Measurements from ENCODE around the gene RNF150. TPM values are rescaled to one million over a fixed set of nuclear protein-coding genes. Genes with fewer than 3 reads are reported as not detected.

Gene RNF150
- total RNA-seq, 1 experiment from 2014 or later, result 4.4 TPM

DNA sequence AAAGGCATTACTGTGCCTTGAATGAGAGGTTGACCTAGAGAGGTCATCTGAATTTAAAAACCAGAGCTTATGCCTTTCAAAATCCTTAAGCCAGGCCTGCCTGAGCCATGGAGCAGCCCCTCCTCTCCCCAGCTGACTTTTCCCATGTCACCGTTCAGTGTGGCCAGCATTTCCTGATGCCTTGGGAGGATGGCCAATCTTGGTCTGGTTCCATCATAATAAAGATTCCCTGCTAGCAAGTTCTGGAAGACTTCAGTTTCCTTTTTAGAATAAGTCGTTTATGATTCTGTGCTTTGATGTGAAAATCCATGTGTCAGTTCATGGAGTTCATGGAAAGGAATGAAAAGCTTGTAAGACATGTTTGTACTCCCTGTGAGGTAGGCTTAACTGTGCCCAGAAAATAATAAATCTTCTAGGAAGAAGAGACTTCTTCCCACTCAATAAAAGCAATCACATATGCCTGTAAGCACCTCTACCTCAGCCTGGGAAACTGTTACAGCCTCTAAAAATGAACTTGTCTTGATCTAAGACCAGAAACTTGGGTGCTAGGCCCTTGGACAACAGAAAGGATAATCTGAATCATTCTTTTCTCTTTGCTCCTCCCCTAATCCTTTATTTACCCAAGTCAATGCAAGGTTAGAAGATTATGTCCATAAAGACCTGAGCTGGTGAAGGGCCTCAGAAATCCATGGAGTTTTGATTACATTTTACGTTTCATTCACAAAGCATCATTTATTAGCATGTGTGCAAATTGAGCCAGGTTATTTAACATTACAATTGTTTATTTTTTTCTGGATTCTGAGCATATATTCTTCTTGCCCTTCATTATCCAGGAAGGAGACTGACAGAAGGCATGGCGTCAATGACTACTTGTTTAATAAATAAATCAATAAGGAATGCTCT is 293.1 kb downstream of the RNF150 start:
- no peaks in the 10 kb centered on the region for H3K36me3 Mint-ChIP-seq (ENCODE audit: insufficient read depth in 1 of 3, low read depth in 3 of 3)
- H3K4me3 Mint-ChIP-seq, result no peak overlapping the region
- no peaks in the 10 kb centered on the region for H3K79me2 ChIP-seq (ENCODE audit: insufficient read depth, low read length)
- no peak overlapping the region for H4K91ac ChIP-seq (ENCODE audit: insufficient read length, low read depth, low read length)
- no peak overlapping the region for H4K8ac ChIP-seq (replicated peaks; ENCODE audit: insufficient read length, low read depth, low read length)
- TF ChIP-seq, protein P1, sequence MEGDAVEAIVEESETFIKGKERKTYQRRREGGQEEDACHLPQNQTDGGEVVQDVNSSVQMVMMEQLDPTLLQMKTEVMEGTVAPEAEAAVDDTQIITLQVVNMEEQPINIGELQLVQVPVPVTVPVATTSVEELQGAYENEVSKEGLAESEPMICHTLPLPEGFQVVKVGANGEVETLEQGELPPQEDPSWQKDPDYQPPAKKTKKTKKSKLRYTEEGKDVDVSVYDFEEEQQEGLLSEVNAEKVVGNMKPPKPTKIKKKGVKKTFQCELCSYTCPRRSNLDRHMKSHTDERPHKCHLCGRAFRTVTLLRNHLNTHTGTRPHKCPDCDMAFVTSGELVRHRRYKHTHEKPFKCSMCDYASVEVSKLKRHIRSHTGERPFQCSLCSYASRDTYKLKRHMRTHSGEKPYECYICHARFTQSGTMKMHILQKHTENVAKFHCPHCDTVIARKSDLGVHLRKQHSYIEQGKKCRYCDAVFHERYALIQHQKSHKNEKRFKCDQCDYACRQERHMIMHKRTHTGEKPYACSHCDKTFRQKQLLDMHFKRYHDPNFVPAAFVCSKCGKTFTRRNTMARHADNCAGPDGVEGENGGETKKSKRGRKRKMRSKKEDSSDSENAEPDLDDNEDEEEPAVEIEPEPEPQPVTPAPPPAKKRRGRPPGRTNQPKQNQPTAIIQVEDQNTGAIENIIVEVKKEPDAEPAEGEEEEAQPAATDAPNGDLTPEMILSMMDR (conservative IDR thresholded peaks at IDR 0.05), result no peak
- no peak for DNase-seq
- H3K23ac ChIP-seq (ENCODE audit: insufficient read length, low read depth, low read length), result no peak overlapping the region
- H2BK5ac ChIP-seq (ENCODE audit: insufficient read length, low read length), result no peak overlapping the region
- H4K5ac ChIP-seq (ENCODE audit: insufficient read length, low read depth, low read length), result no peak overlapping the region
- no CpG with 5 or more reads among the region's 4 CpGs for WGBS (ENCODE audit: extremely low coverage, insufficient read length, low lambda C conversion rate)
- no peak overlapping the region for H3K56ac ChIP-seq (ENCODE audit: insufficient read length, low read depth, low read length)
- no peak overlapping the region for H3K4ac ChIP-seq (ENCODE audit: low read depth, low read length)
- no peak overlapping the region for H3K14ac ChIP-seq (ENCODE audit: insufficient read depth, low read length)
- no peaks in the 10 kb centered on the region for H4K20me1 ChIP-seq (ENCODE audit: control insufficient read depth, insufficient read depth, insufficient read length)
- H3K27me3 ChIP-seq (ENCODE audit: insufficient read depth, low read length), result no peaks in the 10 kb centered on the region
- H2BK15ac ChIP-seq (ENCODE audit: low read depth, low read length), result no peak overlapping the region
- no peak overlapping the region for H2BK20ac ChIP-seq (ENCODE audit: low read depth, low read length, poor library complexity, severe bottlenecking)
- H3K9me3 Mint-ChIP-seq, result no peaks in the 10 kb centered on the region; a peak in 1 of 5 replicates
- H3K9ac ChIP-seq (ENCODE audit: extremely low read depth, insufficient read length, low read length), result no peak overlapping the region
- no peaks in the 10 kb centered on the region for H3K4me1 ChIP-seq (ENCODE audit: insufficient read depth, low read length)
- no peak overlapping the region for H3K27ac ChIP-seq (ENCODE audit: insufficient read length, low read depth, low read length)
- H3K79me1 ChIP-seq (ENCODE audit: insufficient read depth, low read depth, low read length, poor library complexity, severe bottlenecking), result no peaks in the 10 kb centered on the region
- H2AK5ac ChIP-seq (ENCODE audit: insufficient read length, low read length), result no peak overlapping the region
- H3K18ac ChIP-seq (ENCODE audit: insufficient read length, low read depth, low read length), result no peak overlapping the region
- H3K4me2 ChIP-seq (ENCODE audit: insufficient read depth, insufficient read length, low read length), result no peak overlapping the region
- H2AFZ ChIP-seq (ENCODE audit: low read length), result no peak overlapping the region
- no peaks in the 10 kb centered on the region for H3K27me3 Mint-ChIP-seq (ENCODE audit: low read depth)
- H2BK120ac ChIP-seq (ENCODE audit: low read depth, low read length, poor library complexity, severe bottlenecking), result no peak overlapping the region
- H3K9me3 ChIP-seq (ENCODE audit: control insufficient read depth, low read depth, low read length), result no peaks in the 10 kb centered on the region
- peaks cover 2 to 3% of the 10 kb centered on the region in 2 experiments; a peak in 1 of 4 replicates for H3K4me1 Mint-ChIP-seq
- H2BK12ac ChIP-seq (ENCODE audit: insufficient read length, low read depth, low read length), result no peak overlapping the region
- no peak overlapping the region; a peak in 1 of 7 replicates for H3K27ac Mint-ChIP-seq
- no peak overlapping the region for H3T11ph ChIP-seq (ENCODE audit: low read length)
- no peaks in the 10 kb centered on the region for H3K23me2 ChIP-seq (ENCODE audit: insufficient read length, low read depth, low read length, poor library complexity, severe bottlenecking)
